HL-60 (cell line): Measurements from ENCODE around the gene DYNC1I2.

Experiments used
- CTCF ChIP-seq: IDR thresholded peaks from one replicate; pipeline ENCODE4 v1.5.1; 2011; ENCODE audit warnings: low read length, control low read depth, inconsistent platforms; ENCODE audit not compliant: insufficient read depth
- GABPA ChIP-seq: IDR thresholded peaks from 2 replicates; pipeline ENCODE4 v1.6.1; 2012; ENCODE audit warnings: low read depth
- POLR2AphosphoS5 ChIP-seq: IDR thresholded peaks from 2 replicates; pipeline ENCODE4 v1.6.1; 2012; ENCODE audit warnings: low read depth

GRCh38 chr2:171763602-171764001 lies 76.3 kb downstream of the DYNC1I2 start:
- TF ChIP-seq GABPA (no peak), CTCF (no peak), POLR2AphosphoS5 (no peak)
